Smooth muscle cell of bladder (primary cell): Measurements from ENCODE around the gene PTGIS. TPM values are rescaled to one million over a fixed set of nuclear protein-coding genes. Genes with fewer than 3 reads are reported as not detected.

ENCODE experiments used
- total RNA-seq: library from RNA; depleted of rRNA; stranded (reverse); fragments of >200 nt; gene quantifications from 2 replicates; pipeline ENCODE4 v1.2.3, GENCODE V29; 2014

PTGIS gene
- total RNA-seq, result 210 and 605 TPM in 2 replicates

GRCh38 chr20:49567421-49568277 lies at the start of gene PTGIS:
Gene PTGIS, minus strand, starts transcription at chr20:49568137. Its CDS starts 21 bp downstream, at chr20:49568116.

GRCh38 chr20:49482621-49483017 lies 85.3 kb downstream of the PTGIS start, which contains the start of gene KCNB1:
Gene KCNB1, minus strand, starts transcription at chr20:49482668. Its CDS starts 188 bp downstream, at chr20:49482480.

Other genes with a start within 250 kb of the PTGIS start
- gene KCNB1, start 85.5 kb downstream of the PTGIS start, total RNA-seq, result under 0.01 TPM in 2 replicates
- 22.5 and 35.0 TPM in 2 replicates for gene B4GALT5, start 145.7 kb upstream of the PTGIS start, total RNA-seq
- 7.4 and 8.4 TPM in 2 replicates for gene SLC9A8, start 244.7 kb upstream of the PTGIS start, total RNA-seq